IPS-11a (cell line): Measurements from ENCODE around the gene ZNFX1.
"Not testable (repeated sequence)": the region's sequence is repeated elsewhere in the genome, so short reads cannot be mapped to it uniquely, and the experiment has no call there.

ENCODE experiments used
- H3K4me3 ChIP-seq: one replicate; pipeline ENCODE4 v1.5.1; 2013; ENCODE audit warnings: low read depth, low read length, control low read depth

Gene ZNFX1

GRCh38 chr20:49278036-49278817 lies at the start of gene ZNFX1:
ZNFX1 (minus strand) TSS chr20:49278057; CDS start chr20:49275839, 2,218 bp downstream.
- peak within 1 kb of the TSS; percentile 100 for H3K4me3 ChIP-seq

GRCh38 chr20:49326026-49326425 lies 48.2 kb upstream of the ZNFX1 start:
- no peak overlapping the region for H3K4me3 ChIP-seq

GRCh38 chr20:49324306-49324705 lies 46.4 kb upstream of the ZNFX1 start:
- H3K4me3 ChIP-seq, result no peak overlapping the region

GRCh38 chr20:49323622-49324238 lies 45.9 kb upstream of the ZNFX1 start:
- H3K4me3 ChIP-seq, result no peak overlapping the region

GRCh38 chr20:49320460-49320859 lies 42.6 kb upstream of the ZNFX1 start:
- no peak overlapping the region for H3K4me3 ChIP-seq

GRCh38 chr20:49319208-49319809 lies 41.5 kb upstream of the ZNFX1 start:
- H3K4me3 ChIP-seq, result no peak overlapping the region

- H3K4me3 ChIP-seq, result peak overlapping the region; percentile 56
Measured at GRCh38 chr20:49318430-49319207, 40.8 kb upstream of the ZNFX1 start.

- H3K4me3 ChIP-seq, result peak overlapping the region; percentile 56
Measured at GRCh38 chr20:49318091-49318429, 40.2 kb upstream of the ZNFX1 start.

GRCh38 chr20:49316704-49317103 lies 38.8 kb upstream of the ZNFX1 start:
- no peak overlapping the region for H3K4me3 ChIP-seq

GRCh38 chr20:49315580-49315979 lies 37.7 kb upstream of the ZNFX1 start:
- H3K4me3 ChIP-seq, result no peak overlapping the region

GRCh38 chr20:49314052-49314451 lies 36.2 kb upstream of the ZNFX1 start:
- H3K4me3 ChIP-seq, result not testable (repeated sequence)

- no peak overlapping the region for H3K4me3 ChIP-seq
Measured at GRCh38 chr20:49313283-49313682, 35.4 kb upstream of the ZNFX1 start.

- H3K4me3 ChIP-seq, result no peak overlapping the region
Measured at GRCh38 chr20:49312661-49313060, 34.8 kb upstream of the ZNFX1 start.

- H3K4me3 ChIP-seq, result no peak overlapping the region
Measured at GRCh38 chr20:49310705-49311104, 32.8 kb upstream of the ZNFX1 start.

- no peak overlapping the region for H3K4me3 ChIP-seq
Measured at GRCh38 chr20:49308875-49309274, 31.0 kb upstream of the ZNFX1 start.

GRCh38 chr20:49306903-49307620 lies 29.2 kb upstream of the ZNFX1 start:
- H3K4me3 ChIP-seq, result no peak overlapping the region

- H3K4me3 ChIP-seq, result no peak overlapping the region
Measured at GRCh38 chr20:49303065-49303552, 25.3 kb upstream of the ZNFX1 start.

- H3K4me3 ChIP-seq, result no peak overlapping the region
Measured at GRCh38 chr20:49297605-49298530, 20.0 kb upstream of the ZNFX1 start.

- not testable (repeated sequence) for H3K4me3 ChIP-seq
Measured at GRCh38 chr20:49294002-49294654, 16.3 kb upstream of the ZNFX1 start.
